ENCODE data around the gene HBS1L.

DNA sequence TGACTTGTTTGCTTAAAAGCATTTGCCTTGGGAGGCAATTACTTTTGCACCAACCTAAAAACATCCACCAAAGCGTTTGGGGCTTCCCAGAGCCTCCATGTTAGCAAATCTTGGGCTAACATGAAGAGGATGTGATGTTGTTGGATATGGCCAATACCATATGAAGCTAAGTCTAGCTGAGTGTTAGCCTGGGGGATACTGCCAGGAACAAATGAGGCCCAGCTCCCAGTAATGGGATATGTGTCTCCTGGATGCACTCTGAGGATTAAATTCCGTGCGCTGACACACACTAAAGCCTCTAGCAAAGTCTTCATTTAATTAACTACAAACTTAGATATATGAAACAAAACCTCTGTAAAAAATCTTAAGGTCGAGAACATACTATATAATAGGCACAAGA, 35.3 kb upstream of the HBS1L start:
- no peak for TF ChIP-seq POLR2A (IDR thresholded peaks at IDR 0.05)
- TF ChIP-seq, protein P1, sequence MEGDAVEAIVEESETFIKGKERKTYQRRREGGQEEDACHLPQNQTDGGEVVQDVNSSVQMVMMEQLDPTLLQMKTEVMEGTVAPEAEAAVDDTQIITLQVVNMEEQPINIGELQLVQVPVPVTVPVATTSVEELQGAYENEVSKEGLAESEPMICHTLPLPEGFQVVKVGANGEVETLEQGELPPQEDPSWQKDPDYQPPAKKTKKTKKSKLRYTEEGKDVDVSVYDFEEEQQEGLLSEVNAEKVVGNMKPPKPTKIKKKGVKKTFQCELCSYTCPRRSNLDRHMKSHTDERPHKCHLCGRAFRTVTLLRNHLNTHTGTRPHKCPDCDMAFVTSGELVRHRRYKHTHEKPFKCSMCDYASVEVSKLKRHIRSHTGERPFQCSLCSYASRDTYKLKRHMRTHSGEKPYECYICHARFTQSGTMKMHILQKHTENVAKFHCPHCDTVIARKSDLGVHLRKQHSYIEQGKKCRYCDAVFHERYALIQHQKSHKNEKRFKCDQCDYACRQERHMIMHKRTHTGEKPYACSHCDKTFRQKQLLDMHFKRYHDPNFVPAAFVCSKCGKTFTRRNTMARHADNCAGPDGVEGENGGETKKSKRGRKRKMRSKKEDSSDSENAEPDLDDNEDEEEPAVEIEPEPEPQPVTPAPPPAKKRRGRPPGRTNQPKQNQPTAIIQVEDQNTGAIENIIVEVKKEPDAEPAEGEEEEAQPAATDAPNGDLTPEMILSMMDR (IDR thresholded peaks at IDR 0.05): no peak
